K562 (cell line): Measurements from ENCODE around the gene IL17REL.

Source experiments
- KLF6 ChIP-seq: fragments of 250-450 bp; sonication (Bioruptor Pico); IDR thresholded peaks from 2 replicates; pipeline ENCODE4 v1.4.0; 2020; ENCODE audit warnings: mild to moderate bottlenecking, moderate library complexity, borderline replicate concordance
- MAFK ChIP-seq: IDR thresholded peaks from 2 replicates; pipeline ENCODE4 v1.6.1; 2011; ENCODE audit warnings: low read length, improper control_type of control experiment
- NCOR1 ChIP-seq: fragments of 450-650 bp; IDR thresholded peaks from 2 replicates; pipeline ENCODE4 v1.6.1; 2016; ENCODE audit warnings: mild to moderate bottlenecking, moderate library complexity
- RCOR1 ChIP-seq, 2 experiments: IDR thresholded peaks; 2 replicates each; pipeline ENCODE4 v1.6.1; 2012; ENCODE audit warnings: low read depth in 2 of 2, low read length in 2 of 2, borderline replicate concordance in 1 of 2, improper control_type of control experiment in 1 of 2
- RFX5 ChIP-seq: IDR thresholded peaks from 2 replicates; pipeline ENCODE4 v1.6.1; 2011; ENCODE audit warnings: low read depth, mild to moderate bottlenecking, improper control_type of control experiment, low read length
- ZKSCAN1 ChIP-seq: fragments of 150-350 bp; IDR thresholded peaks from 2 replicates; pipeline ENCODE4 v1.6.1; 2016; ENCODE audit warnings: low read depth, low read length
- ZNF695 ChIP-seq: fragments of 450-650 bp; formaldehyde crosslinking; IDR thresholded peaks from 2 replicates; pipeline ENCODE4 v1.4.0; 2020; ENCODE audit warnings: mild to moderate bottlenecking, moderate library complexity

- TF ChIP-seq RFX5 (no peak), NCOR1 (no peak), MAFK (no peak), ZNF695 (CRISPR knock-in tag) (no peak), ZKSCAN1 (no peak), RCOR1 (IDR thresholded peaks at IDR 0.05; ENCODE audit: borderline replicate concordance in 1 of 2, low read depth in 2 of 2, low read length in 2 of 2) (no peak), KLF6 (no peak)
These were observed 54.7 kb downstream of the IL17REL start for GRCh38 chr22:49957826-49958365.
